ENCODE data around the gene KCTD11. TPM values are rescaled to one million over a fixed set of nuclear protein-coding genes. Genes with fewer than 3 reads are reported as not detected.
"Not testable (repeated sequence)": the region's sequence is repeated elsewhere in the genome, so short reads cannot be mapped to it uniquely, and the experiment has no call there.

The KCTD11 gene
- total RNA-seq, 1 donor from 2014 or later, result 15.5 TPM

DNA sequence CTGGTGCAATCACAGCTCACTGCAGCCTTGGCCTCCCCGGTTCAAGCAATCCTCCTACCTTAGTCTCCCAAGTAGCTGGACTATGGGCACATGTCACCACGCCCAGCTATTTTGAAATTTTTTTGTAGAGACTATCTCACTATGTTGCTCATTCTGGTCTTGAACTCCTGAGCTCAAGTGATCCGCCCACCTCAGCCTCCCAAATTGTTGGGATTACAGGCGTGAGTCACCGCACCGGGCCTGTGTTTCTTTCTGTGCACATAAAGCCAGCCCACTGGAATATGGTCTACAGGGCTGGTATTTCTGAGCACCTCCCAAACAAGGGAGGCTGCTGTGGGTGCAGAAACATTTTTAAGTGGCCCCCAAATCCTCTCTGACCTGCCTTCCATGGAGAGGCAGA lies 11.3 kb downstream of the KCTD11 start:
- TF ChIP-seq, protein P1, sequence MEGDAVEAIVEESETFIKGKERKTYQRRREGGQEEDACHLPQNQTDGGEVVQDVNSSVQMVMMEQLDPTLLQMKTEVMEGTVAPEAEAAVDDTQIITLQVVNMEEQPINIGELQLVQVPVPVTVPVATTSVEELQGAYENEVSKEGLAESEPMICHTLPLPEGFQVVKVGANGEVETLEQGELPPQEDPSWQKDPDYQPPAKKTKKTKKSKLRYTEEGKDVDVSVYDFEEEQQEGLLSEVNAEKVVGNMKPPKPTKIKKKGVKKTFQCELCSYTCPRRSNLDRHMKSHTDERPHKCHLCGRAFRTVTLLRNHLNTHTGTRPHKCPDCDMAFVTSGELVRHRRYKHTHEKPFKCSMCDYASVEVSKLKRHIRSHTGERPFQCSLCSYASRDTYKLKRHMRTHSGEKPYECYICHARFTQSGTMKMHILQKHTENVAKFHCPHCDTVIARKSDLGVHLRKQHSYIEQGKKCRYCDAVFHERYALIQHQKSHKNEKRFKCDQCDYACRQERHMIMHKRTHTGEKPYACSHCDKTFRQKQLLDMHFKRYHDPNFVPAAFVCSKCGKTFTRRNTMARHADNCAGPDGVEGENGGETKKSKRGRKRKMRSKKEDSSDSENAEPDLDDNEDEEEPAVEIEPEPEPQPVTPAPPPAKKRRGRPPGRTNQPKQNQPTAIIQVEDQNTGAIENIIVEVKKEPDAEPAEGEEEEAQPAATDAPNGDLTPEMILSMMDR (IDR thresholded peaks at IDR 0.05; ENCODE audit: insufficient read depth, low read length, poor library complexity, severe bottlenecking), result no peak
- H3K27me3 ChIP-seq (ENCODE audit: control insufficient read depth, insufficient read depth, low read length), result peaks cover under 1% of the 10 kb centered on the region
- no peak for DNase-seq (ENCODE audit: low read depth)
- no peaks in the 10 kb centered on the region for H3K36me3 ChIP-seq (ENCODE audit: control insufficient read depth, insufficient read depth, low read length)
- no peak overlapping the region for H3K4me3 ChIP-seq (ENCODE audit: low read depth, low read length)

DNA sequence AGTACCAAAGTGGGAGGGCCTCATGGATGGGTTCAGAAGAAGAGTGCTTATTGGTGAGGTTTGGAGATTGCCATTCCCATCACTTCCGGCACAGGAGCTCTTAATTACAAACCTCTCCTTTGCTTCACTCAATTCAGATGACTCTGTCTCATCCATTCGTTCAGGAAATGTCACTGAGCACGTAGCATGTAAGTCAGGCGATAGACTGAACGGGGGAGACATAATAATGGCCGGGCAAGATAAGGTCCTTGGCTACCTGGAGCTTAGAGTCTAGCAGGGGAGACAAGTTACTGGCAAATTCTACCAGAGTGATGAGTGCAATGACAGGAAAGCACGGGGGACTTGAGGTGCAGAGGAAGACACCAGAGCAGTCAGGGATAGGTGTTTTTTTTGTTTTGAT lies 14.0 kb downstream of the KCTD11 start:
- H3K36me3 ChIP-seq (ENCODE audit: control insufficient read depth, insufficient read depth, low read length); DNase-seq (ENCODE audit: low read depth); H3K27me3 ChIP-seq (ENCODE audit: control insufficient read depth, insufficient read depth, low read length); H3K4me3 ChIP-seq (ENCODE audit: low read depth, low read length): not testable (repeated sequence)

DNA sequence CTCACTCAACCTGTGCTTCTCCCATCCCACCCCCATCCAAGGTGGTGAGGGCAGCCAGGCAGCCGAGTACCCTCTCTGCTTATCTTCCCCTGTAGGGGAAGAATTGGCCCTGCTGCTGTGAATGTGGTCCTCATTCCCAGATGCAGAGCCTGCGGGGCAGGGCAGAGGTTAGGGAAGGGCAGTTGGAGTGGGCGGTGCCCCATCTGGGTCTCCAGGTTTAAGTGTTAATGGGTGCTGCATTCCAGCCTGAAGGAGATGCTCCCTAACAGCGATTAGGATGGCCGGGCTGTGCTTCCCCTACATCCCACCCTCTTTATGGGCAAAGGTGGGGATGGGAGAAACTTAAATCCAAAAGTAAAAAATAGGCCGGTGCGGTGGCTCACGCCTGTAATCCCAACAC lies 15.1 kb downstream of the KCTD11 start:
- DNase-seq (ENCODE audit: low read depth), result no peak
- H3K4me3 ChIP-seq (ENCODE audit: low read depth, low read length), result no peak overlapping the region
- H3K36me3 ChIP-seq (ENCODE audit: control insufficient read depth, insufficient read depth, low read length), result no peaks in the 10 kb centered on the region
- H3K27me3 ChIP-seq (ENCODE audit: control insufficient read depth, insufficient read depth, low read length), result peaks cover 2% of the 10 kb centered on the region
- TF ChIP-seq, protein P1 (IDR thresholded peaks at IDR 0.05; ENCODE audit: insufficient read depth, low read length, poor library complexity, severe bottlenecking), result no peak

DNA sequence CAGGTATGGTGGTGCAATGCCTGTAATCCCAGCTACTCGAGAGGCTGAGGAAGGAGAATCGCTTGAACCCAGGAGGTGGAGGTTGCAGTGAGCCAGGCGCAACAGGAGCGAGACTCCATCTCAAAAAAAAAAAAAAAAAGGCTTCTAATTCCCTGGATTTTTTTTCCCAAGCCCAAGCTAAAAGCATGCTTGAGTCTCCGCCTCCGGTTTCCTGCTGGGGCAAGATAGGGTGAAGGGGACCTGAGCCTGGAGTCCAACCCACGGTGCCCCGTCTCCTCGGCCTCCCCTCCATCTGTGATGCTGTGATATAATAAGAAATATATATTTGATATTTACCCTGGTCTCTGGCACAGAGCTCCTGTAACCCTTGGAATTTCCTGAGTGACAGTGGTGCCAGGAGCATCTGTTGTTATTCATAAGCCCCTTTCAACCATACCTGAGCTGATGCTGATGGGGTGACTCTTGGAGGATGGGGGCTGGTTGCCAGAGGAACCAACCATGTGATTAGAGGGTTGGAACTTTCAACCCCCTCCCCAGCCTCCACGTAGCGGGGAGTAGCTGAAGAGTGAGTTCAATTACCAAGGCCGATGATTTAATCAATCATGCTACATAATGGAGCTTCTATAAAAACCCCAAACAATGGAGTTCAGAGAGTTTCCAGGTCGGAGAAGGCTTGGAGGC lies 16.1 kb downstream of the KCTD11 start:
- TF ChIP-seq, protein P1 (IDR thresholded peaks at IDR 0.05; ENCODE audit: insufficient read depth, low read length, poor library complexity, severe bottlenecking), result no peak
- no peak for DNase-seq (ENCODE audit: low read depth)
- H3K27me3 ChIP-seq (ENCODE audit: control insufficient read depth, insufficient read depth, low read length), result peaks cover 2% of the 10 kb centered on the region
- H3K4me3 ChIP-seq (ENCODE audit: low read depth, low read length), result no peak overlapping the region
- no peaks in the 10 kb centered on the region for H3K36me3 ChIP-seq (ENCODE audit: control insufficient read depth, insufficient read depth, low read length)

DNA sequence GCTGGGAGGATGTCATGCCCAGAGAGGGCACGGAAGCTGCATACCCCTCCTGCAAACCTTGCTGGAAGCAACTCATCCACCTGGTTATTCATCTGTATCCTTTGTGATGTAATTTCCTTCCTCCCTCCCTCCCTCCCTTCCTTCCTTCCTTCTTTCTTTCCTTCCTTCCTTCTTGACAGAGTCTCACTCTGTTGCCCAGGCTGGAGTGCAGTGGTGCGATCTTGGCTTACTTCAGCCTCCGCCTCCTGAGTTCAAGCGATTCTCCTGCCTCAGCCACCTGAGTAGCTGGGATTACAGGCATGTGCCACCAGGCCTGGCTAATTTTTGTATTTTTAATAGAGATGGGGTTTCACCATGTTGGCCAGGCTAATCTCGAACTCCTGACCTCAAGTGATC lies 16.6 kb downstream of the KCTD11 start:
- not testable (repeated sequence) for DNase-seq (ENCODE audit: low read depth); H3K36me3 ChIP-seq (ENCODE audit: control insufficient read depth, insufficient read depth, low read length); H3K27me3 ChIP-seq (ENCODE audit: control insufficient read depth, insufficient read depth, low read length); H3K4me3 ChIP-seq (ENCODE audit: low read depth, low read length)

DNA sequence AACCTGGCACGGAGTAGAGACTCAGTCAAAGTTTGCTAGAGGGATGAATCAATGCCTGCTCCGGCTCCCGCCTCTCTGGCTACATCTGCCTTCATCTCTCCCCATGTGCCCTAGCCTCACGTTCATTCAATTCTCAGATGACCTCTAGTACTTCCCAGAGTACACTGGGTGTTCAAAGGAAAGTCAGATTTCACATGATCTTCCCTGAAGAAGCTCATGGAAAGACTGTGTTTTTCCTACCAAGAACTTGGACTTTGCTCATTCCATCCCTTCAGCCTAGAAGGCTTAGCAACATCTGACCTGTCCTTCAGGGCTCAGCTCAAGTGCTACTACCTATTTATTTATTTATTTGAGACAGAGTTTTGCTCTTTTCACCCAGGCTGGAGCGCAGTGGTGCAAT lies 17.9 kb downstream of the KCTD11 start:
- Histone ChIP-seq H3K27me3 (ENCODE audit: control insufficient read depth, insufficient read depth, low read length) (peaks cover 2% of the 10 kb centered on the region), H3K36me3 (ENCODE audit: control insufficient read depth, insufficient read depth, low read length) (no peaks in the 10 kb centered on the region), H3K4me3 (ENCODE audit: low read depth, low read length) (no peak overlapping the region)
- TF ChIP-seq, protein P1 (IDR thresholded peaks at IDR 0.05; ENCODE audit: insufficient read depth, low read length, poor library complexity, severe bottlenecking), result no peak
- DNase-seq (ENCODE audit: low read depth), result no peak

DNA sequence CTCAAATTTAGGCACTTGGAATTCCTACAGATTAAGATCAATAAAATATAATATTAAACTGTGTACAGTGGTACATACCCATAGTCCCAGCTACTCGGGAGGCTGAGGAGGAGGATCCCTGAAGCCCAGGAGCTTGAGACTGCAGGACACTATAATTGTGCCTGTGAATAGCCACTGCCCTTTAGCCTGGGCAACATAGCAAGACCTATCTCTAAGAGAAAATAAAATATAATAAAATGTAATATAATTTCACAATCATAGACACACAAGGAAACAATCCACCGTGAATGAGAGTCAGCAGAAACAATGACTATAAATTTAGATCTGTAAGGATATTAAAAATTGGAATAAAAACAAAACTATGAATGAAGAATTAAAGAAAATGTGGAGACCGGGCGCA lies 18.9 kb downstream of the KCTD11 start:
- Histone ChIP-seq H3K27me3 (ENCODE audit: control insufficient read depth, insufficient read depth, low read length) (peaks cover 2% of the 10 kb centered on the region), H3K36me3 (ENCODE audit: control insufficient read depth, insufficient read depth, low read length) (no peaks in the 10 kb centered on the region), H3K4me3 (ENCODE audit: low read depth, low read length) (no peak overlapping the region)
- no peak for DNase-seq (ENCODE audit: low read depth)
- TF ChIP-seq, protein P1 (IDR thresholded peaks at IDR 0.05; ENCODE audit: insufficient read depth, low read length, poor library complexity, severe bottlenecking), result no peak
